ENCODE measurements around the gene IL36B. TPM values are rescaled to one million over a fixed set of nuclear protein-coding genes. Genes with fewer than 3 reads are reported as not detected.

Gene IL36B
- total RNA-seq, 4 donors from 2014 or later = not detected

- no peak for TF ChIP-seq POLR2A (IDR thresholded peaks at IDR 0.05)
- WGBS, 2 donors = 77 to 89% methylated on average over 3 of the region's 3 CpGs
- Histone ChIP-seq H3K4me1 (no peaks in the 10 kb centered on the region), H3K27me3 (no peaks in the 10 kb centered on the region), H3K4me3 (no peak within 1 kb of the TSS), H3K9me3 (peaks cover 0 to 13% (median 0%) of the 10 kb centered on the region in 4 donors), H3K36me3 (no peaks in the 10 kb centered on the region), H3K27ac (no peak within 1 kb of the TSS)
- DNase-seq (ENCODE audit: low spot score in 2 of 2) = no peak
Observed at GRCh38 chr2:113005030-113005509, 47.6 kb downstream of the IL36B start, which contains the start of gene IL36A. TSS of gene IL36A (plus strand) at chr2:113005459. CDS start at chr2:113005872, 413 bp downstream.

GRCh38 chr2:113002677-113003076 is 50.0 kb downstream of the IL36B start:
- TF ChIP-seq EP300 (IDR thresholded peaks at IDR 0.05) (no peak), POLR2A (IDR thresholded peaks at IDR 0.05) (no peak)
- TF ChIP-seq, protein P1, sequence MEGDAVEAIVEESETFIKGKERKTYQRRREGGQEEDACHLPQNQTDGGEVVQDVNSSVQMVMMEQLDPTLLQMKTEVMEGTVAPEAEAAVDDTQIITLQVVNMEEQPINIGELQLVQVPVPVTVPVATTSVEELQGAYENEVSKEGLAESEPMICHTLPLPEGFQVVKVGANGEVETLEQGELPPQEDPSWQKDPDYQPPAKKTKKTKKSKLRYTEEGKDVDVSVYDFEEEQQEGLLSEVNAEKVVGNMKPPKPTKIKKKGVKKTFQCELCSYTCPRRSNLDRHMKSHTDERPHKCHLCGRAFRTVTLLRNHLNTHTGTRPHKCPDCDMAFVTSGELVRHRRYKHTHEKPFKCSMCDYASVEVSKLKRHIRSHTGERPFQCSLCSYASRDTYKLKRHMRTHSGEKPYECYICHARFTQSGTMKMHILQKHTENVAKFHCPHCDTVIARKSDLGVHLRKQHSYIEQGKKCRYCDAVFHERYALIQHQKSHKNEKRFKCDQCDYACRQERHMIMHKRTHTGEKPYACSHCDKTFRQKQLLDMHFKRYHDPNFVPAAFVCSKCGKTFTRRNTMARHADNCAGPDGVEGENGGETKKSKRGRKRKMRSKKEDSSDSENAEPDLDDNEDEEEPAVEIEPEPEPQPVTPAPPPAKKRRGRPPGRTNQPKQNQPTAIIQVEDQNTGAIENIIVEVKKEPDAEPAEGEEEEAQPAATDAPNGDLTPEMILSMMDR (IDR thresholded peaks at IDR 0.05) = no peak
- no peak for DNase-seq (ENCODE audit: low spot score in 2 of 2)
- Histone ChIP-seq H3K36me3 (no peaks in the 10 kb centered on the region), H3K27me3 (no peaks in the 10 kb centered on the region), H3K27ac (no peak overlapping the region), H3K4me1 (no peaks in the 10 kb centered on the region), H3K9me3 (peaks cover 0 to 18% (median 0%) of the 10 kb centered on the region in 4 donors), H3K4me3 (no peak overlapping the region)
- WGBS, 2 donors = 68 to 76% methylated on average over 2 of the region's 2 CpGs

DNA sequence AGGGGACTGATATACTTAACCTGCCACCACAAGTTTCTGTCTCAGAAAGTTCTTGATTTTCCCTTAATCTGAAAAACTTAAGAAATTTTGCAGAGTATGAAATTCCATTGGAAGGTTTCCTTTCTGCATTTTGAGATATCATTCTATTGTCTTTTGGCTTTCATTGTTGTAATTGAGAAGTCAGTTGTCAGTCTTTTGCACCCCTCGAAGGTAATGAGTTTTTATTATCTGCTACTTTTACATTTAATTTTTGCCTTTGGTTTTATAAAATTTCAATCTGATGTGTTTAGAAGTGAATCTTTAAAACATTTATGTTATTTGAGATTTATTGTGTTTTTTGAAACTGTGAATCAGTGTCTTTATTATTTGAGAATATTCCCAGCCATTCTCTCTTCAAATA is 52.2 kb downstream of the IL36B start:
- no peaks in the 10 kb centered on the region for H3K36me3 ChIP-seq
- TF ChIP-seq, protein P1 (IDR thresholded peaks at IDR 0.05) = no peak
- TF ChIP-seq POLR2A (IDR thresholded peaks at IDR 0.05) (no peak), EP300 (IDR thresholded peaks at IDR 0.05) (no peak)
- no peaks in the 10 kb centered on the region for H3K27me3 ChIP-seq
- H3K27ac ChIP-seq = no peak overlapping the region
- H3K4me1 ChIP-seq = no peaks in the 10 kb centered on the region
- peaks cover 0 to 18% (median 0%) of the 10 kb centered on the region in 4 donors for H3K9me3 ChIP-seq
- DNase-seq (ENCODE audit: low spot score in 2 of 2) = no peak
- no peak overlapping the region for H3K4me3 ChIP-seq
- WGBS, 2 donors = 76 to 81% methylated on average over 1 of the region's 1 CpG

DNA sequence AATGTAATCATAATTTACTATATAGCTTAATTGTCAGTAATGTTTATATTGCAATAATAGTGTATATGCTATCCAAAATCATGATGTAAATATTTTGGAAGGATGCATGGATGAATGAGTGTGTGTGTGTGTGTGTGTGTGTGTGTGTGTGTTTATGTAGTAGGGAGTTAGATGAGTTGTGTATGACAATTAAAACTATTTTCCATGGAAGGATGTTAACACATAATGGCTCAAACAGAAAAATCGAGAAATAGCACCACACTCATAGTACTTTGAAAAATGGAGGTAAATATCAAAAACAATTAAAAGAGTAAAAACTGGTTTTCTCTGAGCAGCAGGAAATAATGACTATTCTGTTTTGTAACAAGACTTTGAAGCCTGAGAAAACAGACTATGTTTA is 55.5 kb downstream of the IL36B start:
- Histone ChIP-seq H3K4me3 (no peak overlapping the region), H3K27ac (no peak overlapping the region), H3K9me3 (peaks cover 0 to 28% (median 2%) of the 10 kb centered on the region in 4 donors), H3K27me3 (no peaks in the 10 kb centered on the region), H3K36me3 (no peaks in the 10 kb centered on the region), H3K4me1 (no peaks in the 10 kb centered on the region)
- TF ChIP-seq, protein P1 (IDR thresholded peaks at IDR 0.05) = no peak
- TF ChIP-seq POLR2A (IDR thresholded peaks at IDR 0.05) = no peak
- TF ChIP-seq EP300 (IDR thresholded peaks at IDR 0.05) = no peak
- 64 to 74% methylated on average over 1 of the region's 1 CpG for WGBS, 2 donors
- DNase-seq (ENCODE audit: low spot score in 2 of 2) = no peak

DNA sequence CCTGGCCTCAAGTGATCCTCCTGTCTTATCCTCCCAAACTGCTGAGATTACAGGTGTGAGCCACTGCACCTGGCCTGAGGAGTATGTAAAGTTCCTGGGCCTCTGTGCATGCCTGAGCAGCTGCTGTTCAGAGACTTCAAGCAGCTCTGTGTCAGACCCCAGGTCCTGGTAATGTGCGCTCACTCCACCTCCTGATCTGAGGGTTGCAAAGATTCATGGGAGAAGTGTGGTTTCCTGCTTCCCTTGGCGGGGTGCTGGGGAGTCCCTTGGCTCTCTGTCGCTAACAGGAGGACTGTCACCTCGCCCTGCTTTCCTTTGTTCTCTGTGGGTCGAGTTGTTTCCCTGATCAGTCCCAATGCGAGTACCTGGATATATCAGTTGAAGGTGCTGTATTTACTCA is 56.0 kb downstream of the IL36B start:
- no peak for DNase-seq (ENCODE audit: low spot score in 2 of 2)
- Histone ChIP-seq H3K27me3 (no peaks in the 10 kb centered on the region), H3K4me3 (no peak overlapping the region), H3K9me3 (peaks cover 0 to 32% (median 3%) of the 10 kb centered on the region in 4 donors), H3K36me3 (no peaks in the 10 kb centered on the region), H3K4me1 (no peaks in the 10 kb centered on the region), H3K27ac (no peak overlapping the region)
- 71 to 78% methylated on average over 6 of the region's 6 CpGs for WGBS, 2 donors
- TF ChIP-seq, protein P1 (IDR thresholded peaks at IDR 0.05) = no peak
- TF ChIP-seq POLR2A (IDR thresholded peaks at IDR 0.05) (no peak), EP300 (IDR thresholded peaks at IDR 0.05) (no peak)
